GM12891 (cell line): Measurements from ENCODE around the gene MRAS.

Experiments
- POLR2A ChIP-seq: IDR thresholded peaks from 2 replicates; pipeline ENCODE4 v1.6.1; 2011; ENCODE audit warnings: low read depth, low read length, control low read depth
- POLR2AphosphoS5 ChIP-seq: IDR thresholded peaks from 2 replicates; pipeline ENCODE4 v1.6.1; 2011; ENCODE audit warnings: low read depth, low read length, control low read depth
- POU2F2 ChIP-seq: IDR thresholded peaks from 2 replicates; pipeline ENCODE4 v1.6.1; 2011; ENCODE audit warnings: low read depth, mild to moderate bottlenecking, control low read depth, low read length, moderate library complexity
- SPI1 ChIP-seq: IDR thresholded peaks from 2 replicates; pipeline ENCODE4 v1.6.1; 2011; ENCODE audit warnings: low read depth, low read length, control low read depth
- TAF1 ChIP-seq: IDR thresholded peaks from 2 replicates; pipeline ENCODE4 v1.6.1; 2011; ENCODE audit warnings: low read depth, low read length, control low read depth

- TF ChIP-seq POLR2A (no peak), SPI1 (no peak), POLR2AphosphoS5 (no peak), TAF1 (no peak), POU2F2 (no peak)
Measured at GRCh38 chr3:138351916-138352550, 3.7 kb downstream of the MRAS start.
